ENCODE data around the gene ART5. TPM values are rescaled to one million over a fixed set of nuclear protein-coding genes. Genes with fewer than 3 reads are reported as not detected.

ART5 gene
- total and polyA plus RNA-seq, 2 of the 4 experiments (the other 2 are of a cell fraction) = not detected

- H3K9ac ChIP-seq (ENCODE audit: low read depth, low read length) = no peak overlapping the region
- ChIA-PET CTCF (no interaction called here), POLR2A (ENCODE audit: unreplicated experiment) (no interaction called here)
- no peak overlapping the region for H2BK120ac ChIP-seq (ENCODE audit: low read depth, low read length)
- H3K9me1 ChIP-seq (ENCODE audit: insufficient read depth, low read length) = no peaks in the 10 kb centered on the region
- H3K14ac ChIP-seq (replicated peaks; ENCODE audit: low read depth, low read length) = no peak overlapping the region
- no peak overlapping the region for H4K5ac ChIP-seq (ENCODE audit: low read depth, low read length)
- no peak overlapping the region for H3K23ac ChIP-seq (ENCODE audit: low read depth, low read length)
- in situ Hi-C loops (cut with MboI; ENCODE audit: low sequenced_read_pairs) = no loop called here
- no peak overlapping the region for H3K4ac ChIP-seq (ENCODE audit: low read depth, low read length)
- H3K27me3 ChIP-seq (ENCODE audit: control insufficient read depth, insufficient read depth, low read length) = peaks cover 14% of the 10 kb centered on the region
- BruUV-seq (replicated peaks) = no TSS peak
- DNase-seq (no peak), ATAC-seq (ENCODE audit: low read depth) (no peak)
- H2AK5ac ChIP-seq (ENCODE audit: low read depth, low read length) = no peak overlapping the region
- no peak overlapping the region for H3K56ac ChIP-seq (ENCODE audit: extremely low read depth, insufficient read depth, low read length)
- peaks cover 5% of the 10 kb centered on the region; the same call in 1 of the 2 replicates for H3K36me3 ChIP-seq (ENCODE audit: control insufficient read depth, insufficient read depth, low read length)
- no peak overlapping the region for H3K27ac ChIP-seq (ENCODE audit: insufficient read depth, low read length)
- no peak overlapping the region for H4K91ac ChIP-seq (ENCODE audit: insufficient read depth, low read depth, low read length)
- H2BK20ac ChIP-seq (ENCODE audit: low read depth, low read length) = no peak overlapping the region
- H3K4me1 ChIP-seq (ENCODE audit: control insufficient read depth, insufficient read depth, low read length) = no peaks in the 10 kb centered on the region
- intact Hi-C loops (cut with micrococcal nuclease) = no loop called here
- no peak overlapping the region for H3K4me2 ChIP-seq (ENCODE audit: low read depth, low read length)
- no peak overlapping the region for H2BK15ac ChIP-seq (ENCODE audit: low read depth, low read length)
- no peaks in the 10 kb centered on the region for H4K20me1 ChIP-seq (ENCODE audit: insufficient read depth, low read length)
- no peak overlapping the region for H2BK5ac ChIP-seq (ENCODE audit: low read depth, low read length, poor library complexity, severe bottlenecking)
- H3K4me3 ChIP-seq (ENCODE audit: insufficient read depth, low read depth, low read length) = no peak overlapping the region
- TF ChIP-seq MXI1 (IDR thresholded peaks at IDR 0.05; ENCODE audit: borderline replicate concordance, low read depth, low read length) (no peak), BHLHE40 (IDR thresholded peaks at IDR 0.05; ENCODE audit: low read depth, low read length) (no peak), MAZ (IDR thresholded peaks at IDR 0.05; ENCODE audit: borderline replicate concordance, low read depth, low read length) (no peak), RFX5 (IDR thresholded peaks at IDR 0.05; ENCODE audit: low read depth, low read length) (no peak), CHD1 (IDR thresholded peaks at IDR 0.05; ENCODE audit: low read depth, low read length) (no peak), SMC3 (IDR thresholded peaks at IDR 0.05; ENCODE audit: low read depth, low read length) (no peak), RCOR1 (IDR thresholded peaks at IDR 0.05; ENCODE audit: insufficient replicate concordance, low read length) (no peak), FOS (IDR thresholded peaks at IDR 0.05; ENCODE audit: low read depth, low read length) (no peak), NFE2L2 (IDR thresholded peaks at IDR 0.05; ENCODE audit: low read depth, low read length) (no peak), POLR2A (IDR thresholded peaks at IDR 0.05; ENCODE audit: low read depth, low read length) (no peak), CEBPB (IDR thresholded peaks at IDR 0.05; ENCODE audit: low read depth, low read length) (no peak), MAFK (IDR thresholded peaks at IDR 0.05; ENCODE audit: low read depth, low read length) (no peak)
- TF ChIP-seq, protein P1, sequence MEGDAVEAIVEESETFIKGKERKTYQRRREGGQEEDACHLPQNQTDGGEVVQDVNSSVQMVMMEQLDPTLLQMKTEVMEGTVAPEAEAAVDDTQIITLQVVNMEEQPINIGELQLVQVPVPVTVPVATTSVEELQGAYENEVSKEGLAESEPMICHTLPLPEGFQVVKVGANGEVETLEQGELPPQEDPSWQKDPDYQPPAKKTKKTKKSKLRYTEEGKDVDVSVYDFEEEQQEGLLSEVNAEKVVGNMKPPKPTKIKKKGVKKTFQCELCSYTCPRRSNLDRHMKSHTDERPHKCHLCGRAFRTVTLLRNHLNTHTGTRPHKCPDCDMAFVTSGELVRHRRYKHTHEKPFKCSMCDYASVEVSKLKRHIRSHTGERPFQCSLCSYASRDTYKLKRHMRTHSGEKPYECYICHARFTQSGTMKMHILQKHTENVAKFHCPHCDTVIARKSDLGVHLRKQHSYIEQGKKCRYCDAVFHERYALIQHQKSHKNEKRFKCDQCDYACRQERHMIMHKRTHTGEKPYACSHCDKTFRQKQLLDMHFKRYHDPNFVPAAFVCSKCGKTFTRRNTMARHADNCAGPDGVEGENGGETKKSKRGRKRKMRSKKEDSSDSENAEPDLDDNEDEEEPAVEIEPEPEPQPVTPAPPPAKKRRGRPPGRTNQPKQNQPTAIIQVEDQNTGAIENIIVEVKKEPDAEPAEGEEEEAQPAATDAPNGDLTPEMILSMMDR (conservative IDR thresholded peaks at IDR 0.05; ENCODE audit: low read depth, low read length) = no peak
- TF ChIP-seq, protein P2, sequence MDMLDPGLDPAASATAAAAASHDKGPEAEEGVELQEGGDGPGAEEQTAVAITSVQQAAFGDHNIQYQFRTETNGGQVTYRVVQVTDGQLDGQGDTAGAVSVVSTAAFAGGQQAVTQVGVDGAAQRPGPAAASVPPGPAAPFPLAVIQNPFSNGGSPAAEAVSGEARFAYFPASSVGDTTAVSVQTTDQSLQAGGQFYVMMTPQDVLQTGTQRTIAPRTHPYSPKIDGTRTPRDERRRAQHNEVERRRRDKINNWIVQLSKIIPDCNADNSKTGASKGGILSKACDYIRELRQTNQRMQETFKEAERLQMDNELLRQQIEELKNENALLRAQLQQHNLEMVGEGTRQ (IDR thresholded peaks at IDR 0.05; ENCODE audit: low read depth, low read length) = no peak
- WGBS, 2 experiments (ENCODE audit: extremely low coverage in 2 of 2, insufficient read length in 1 of 2) = 95% methylated on average over 10 of the region's 33 CpGs; no CpG with 5 or more reads in 1 of the 2 experiments
- no peaks in the 10 kb centered on the region for H3K9me3 ChIP-seq (ENCODE audit: control insufficient read depth, insufficient read depth, low read length)
- H4K8ac ChIP-seq (ENCODE audit: low read depth in 2 of 2, low read length in 2 of 2) = no peak overlapping the region
- dilution Hi-C loops (cut with HindIII; ENCODE audit: low sequenced_read_pairs, unreplicated experiment) = no loop called here
- no peak overlapping the region for H2AFZ ChIP-seq (replicated peaks; ENCODE audit: low read length, poor library complexity)
- H3K18ac ChIP-seq (ENCODE audit: low read depth, low read length) = no peak overlapping the region
- no peaks in the 10 kb centered on the region for H3K79me1 ChIP-seq (ENCODE audit: low read depth in 1 of 2, low read length in 2 of 2)
- H2AK9ac ChIP-seq (replicated peaks; ENCODE audit: low read depth, low read length, poor library complexity) = no peak overlapping the region
Observed at GRCh38 chr11:3659595-3660515, 18.1 kb upstream of the ART5 start.
